ENCODE measurements around the gene MAN2A1. TPM values are rescaled to one million over a fixed set of nuclear protein-coding genes. Genes with fewer than 3 reads are reported as not detected.

The MAN2A1 gene
- total RNA-seq, 1 experiment from 2014 or later: 128 TPM

- BruUV-seq (replicated peaks): TSS peak; percentile 61
- Histone ChIP-seq H3K9me3 (ENCODE audit: low read depth, low read length, poor library complexity, severe bottlenecking) (peaks cover 8% of the 10 kb centered on the region), H3K4me3 (ENCODE audit: low read depth, low read length, poor library complexity, severe bottlenecking) (peak overlapping the region; percentile 91), H3K27me3 (replicated peaks; ENCODE audit: insufficient read depth, low read depth, low read length, poor library complexity) (no peaks in the 10 kb centered on the region), H3K36me3 (ENCODE audit: insufficient read depth, low read length, poor library complexity, severe bottlenecking) (no peaks in the 10 kb centered on the region), H3K27ac (ENCODE audit: low read depth, low read length, poor library complexity, severe bottlenecking) (peak overlapping the region; percentile 95), H3K4me1 (ENCODE audit: insufficient read depth, low read length, poor library complexity, severe bottlenecking) (peaks cover 42% of the 10 kb centered on the region)
- peak; percentile 78 for DNase-seq (ENCODE audit: low spot score)
- intact Hi-C loops (cut with micrococcal nuclease; ENCODE audit: unreplicated experiment): loop anchor here (5.0 to 10.0 kb wide), 4 partner anchors 66 to 364 kb away; partner anchors contain the start of gene PJA2
- TF ChIP-seq CTCF (conservative IDR thresholded peaks at IDR 0.05; ENCODE audit: low read depth, low read length) (peak; percentile 69), EZH2 (IDR thresholded peaks at IDR 0.05; ENCODE audit: borderline replicate concordance, low read depth, low read length, poor library complexity, severe bottlenecking) (no peak)
- ChIA-PET CTCF (no interaction called here), POLR2A (ENCODE audit: low non-redundant PET) (no interaction called here)
Observed at GRCh38 chr5:109690975-109691574, 1.3 kb downstream of the MAN2A1 start.

GRCh38 chr5:109691996-109692395 is 2.3 kb downstream of the MAN2A1 start:
- no peaks in the 10 kb centered on the region for H3K36me3 ChIP-seq (ENCODE audit: insufficient read depth, low read length, poor library complexity, severe bottlenecking)
- CTCF ChIA-PET: no interaction called here
- POLR2A ChIA-PET (ENCODE audit: low non-redundant PET): no interaction called here
- H3K27me3 ChIP-seq (replicated peaks; ENCODE audit: insufficient read depth, low read depth, low read length, poor library complexity): no peaks in the 10 kb centered on the region
- H3K4me1 ChIP-seq (ENCODE audit: insufficient read depth, low read length, poor library complexity, severe bottlenecking): peaks cover 44% of the 10 kb centered on the region
- H3K27ac ChIP-seq (ENCODE audit: low read depth, low read length, poor library complexity, severe bottlenecking): peak overlapping the region; percentile 95
- BruUV-seq (replicated peaks): no TSS peak
- peaks cover 8% of the 10 kb centered on the region for H3K9me3 ChIP-seq (ENCODE audit: low read depth, low read length, poor library complexity, severe bottlenecking)
- no peak for DNase-seq (ENCODE audit: low spot score)
- H3K4me3 ChIP-seq (ENCODE audit: low read depth, low read length, poor library complexity, severe bottlenecking): peak overlapping the region; percentile 91
- no peak for TF ChIP-seq EZH2 (IDR thresholded peaks at IDR 0.05; ENCODE audit: borderline replicate concordance, low read depth, low read length, poor library complexity, severe bottlenecking)
- no peak for TF ChIP-seq CTCF (conservative IDR thresholded peaks at IDR 0.05; ENCODE audit: low read depth, low read length)
- intact Hi-C loops (cut with micrococcal nuclease; ENCODE audit: unreplicated experiment): loop anchor here (5.0 to 10.0 kb wide), 4 partner anchors 65 to 363 kb away; partner anchors contain the start of gene PJA2

- BruUV-seq (replicated peaks): no TSS peak
- Histone ChIP-seq H3K27me3 (replicated peaks; ENCODE audit: insufficient read depth, low read depth, low read length, poor library complexity) (no peaks in the 10 kb centered on the region), H3K4me3 (ENCODE audit: low read depth, low read length, poor library complexity, severe bottlenecking) (peak overlapping the region; percentile 91), H3K4me1 (ENCODE audit: insufficient read depth, low read length, poor library complexity, severe bottlenecking) (peaks cover 45% of the 10 kb centered on the region), H3K9me3 (ENCODE audit: low read depth, low read length, poor library complexity, severe bottlenecking) (peaks cover 8% of the 10 kb centered on the region), H3K27ac (ENCODE audit: low read depth, low read length, poor library complexity, severe bottlenecking) (peak overlapping the region; percentile 43), H3K36me3 (ENCODE audit: insufficient read depth, low read length, poor library complexity, severe bottlenecking) (no peaks in the 10 kb centered on the region)
- intact Hi-C loops (cut with micrococcal nuclease; ENCODE audit: unreplicated experiment): loop anchor here (5.0 to 10.0 kb wide), 4 partner anchors 64 to 362 kb away; partner anchors contain the start of gene PJA2
- POLR2A ChIA-PET (ENCODE audit: low non-redundant PET): interaction anchor here (0.6 kb wide), 1 partner anchor 1022 kb away, joined by 3 read pairs; no protein-coding TSS in a partner anchor
- TF ChIP-seq CTCF (conservative IDR thresholded peaks at IDR 0.05; ENCODE audit: low read depth, low read length) (no peak), EZH2 (IDR thresholded peaks at IDR 0.05; ENCODE audit: borderline replicate concordance, low read depth, low read length, poor library complexity, severe bottlenecking) (no peak)
- CTCF ChIA-PET: interaction anchor here (0.7 kb wide), 1 partner anchor 1011 kb away, joined by 3 read pairs; no protein-coding TSS in a partner anchor
- no peak for DNase-seq (ENCODE audit: low spot score)
Observed at GRCh38 chr5:109692852-109693251, 3.1 kb downstream of the MAN2A1 start.
